Natural killer cell treated with Interleukin-12 subunit alpha and Interleukin-12 subunit beta and Interleukin-15 and Interleukin-18, amount 100 ng/mL, for 72 hours (primary cell): ENCODE data around the gene NBEA. TPM values are rescaled to one million over a fixed set of nuclear protein-coding genes. Genes with fewer than 3 reads are reported as not detected.
"Not testable (repeated sequence)": the region's sequence is repeated elsewhere in the genome, so short reads cannot be mapped to it uniquely, and the experiment has no call there.

ENCODE experiments used
- ATAC-seq, 2 donors: fragments of 150-1000 bp; cut with Tn5 transposase in 1 of 2; sonication (Bioruptor Pico), chemical (Tn5 transposase) in 1 of 2; 2 replicates each; pipeline ENCODE4 v1.10.0; 2021
- DNase-seq: peaks from one replicate; pipeline ENCODE4 v3.0.0; 2022; ENCODE audit warnings: low spot score
- H3K27ac Mint-ChIP-seq, 2 donors: 1 replicate in 1 of 2; 2 replicates in 1 of 2; pipeline ENCODE4 v1.8.0; 2022; ENCODE audit warnings: mixed read lengths in 2 of 2, mild to moderate bottlenecking in 1 of 2, moderate library complexity in 1 of 2
- H3K27me3 Mint-ChIP-seq, 2 donors: 1 replicate in 1 of 2; 2 replicates in 1 of 2; pipeline ENCODE4 v1.8.0; 2022; ENCODE audit warnings: mixed read lengths in 2 of 2
- H3K36me3 Mint-ChIP-seq: one replicate; pipeline ENCODE4 v1.8.0; 2022; ENCODE audit warnings: mixed read lengths
- H3K4me1 Mint-ChIP-seq, 2 donors: 1 replicate in 1 of 2; 2 replicates in 1 of 2; pipeline ENCODE4 v1.8.0; 2022; ENCODE audit warnings: low read depth in 2 of 2, mixed read lengths in 2 of 2, mild to moderate bottlenecking in 1 of 2
- H3K4me3 Mint-ChIP-seq: one replicate; pipeline ENCODE4 v1.8.0; 2022; ENCODE audit warnings: mixed read lengths
- H3K9me3 Mint-ChIP-seq: 2 replicates; pipeline ENCODE4 v1.8.0; 2022; ENCODE audit warnings: mixed read lengths
- total RNA-seq, 2 donors: library from RNA; stranded (reverse); gene quantifications; one replicate each; pipeline ENCODE4 v1.2.3, GENCODE V29; 2022

NBEA gene
- total RNA-seq, 2 donors from 2014 or later, result 0.08 to 0.12 TPM

- H3K4me3 Mint-ChIP-seq, H3K27me3 Mint-ChIP-seq, DNase-seq, ATAC-seq, H3K4me1 Mint-ChIP-seq, H3K27ac Mint-ChIP-seq: not testable (repeated sequence)
- Mint-ChIP-seq H3K9me3 (peaks cover 17% of the 10 kb centered on the region), H3K36me3 (peaks cover 24% of the 10 kb centered on the region)
Observed at GRCh38 chr13:34985199-34985598, 43.1 kb downstream of the NBEA start.

- peaks cover 29% of the 10 kb centered on the region for H3K9me3 Mint-ChIP-seq
- no peak overlapping the region for H3K4me3 Mint-ChIP-seq
- H3K27me3 Mint-ChIP-seq, result no peaks in the 10 kb centered on the region
- no peak for DNase-seq
- peaks cover 41% of the 10 kb centered on the region for H3K36me3 Mint-ChIP-seq
- H3K4me1 Mint-ChIP-seq, result no peaks in the 10 kb centered on the region
- H3K27ac Mint-ChIP-seq, result no peak overlapping the region
- no peak for ATAC-seq
Observed at GRCh38 chr13:34988330-34988791, 46.3 kb downstream of the NBEA start.

GRCh38 chr13:34990399-34991214 lies 48.5 kb downstream of the NBEA start:
- no peak for DNase-seq
- Mint-ChIP-seq H3K9me3 (peaks cover 28% of the 10 kb centered on the region), H3K4me1 (no peaks in the 10 kb centered on the region), H3K36me3 (peaks cover 41% of the 10 kb centered on the region), H3K27ac (no peak overlapping the region), H3K4me3 (no peak overlapping the region), H3K27me3 (no peaks in the 10 kb centered on the region)
- ATAC-seq, result no peak

GRCh38 chr13:34993470-34993869 lies 51.4 kb downstream of the NBEA start:
- Mint-ChIP-seq H3K4me1 (no peaks in the 10 kb centered on the region), H3K4me3 (no peak overlapping the region), H3K36me3 (peaks cover 33% of the 10 kb centered on the region), H3K27me3 (no peaks in the 10 kb centered on the region), H3K27ac (no peak overlapping the region), H3K9me3 (peaks cover 24% of the 10 kb centered on the region)
- ATAC-seq (no peak), DNase-seq (no peak)

GRCh38 chr13:35003734-35004133 lies 61.7 kb downstream of the NBEA start:
- not testable (repeated sequence) for H3K27ac Mint-ChIP-seq, DNase-seq, H3K36me3 Mint-ChIP-seq, ATAC-seq, H3K27me3 Mint-ChIP-seq, H3K4me1 Mint-ChIP-seq, H3K4me3 Mint-ChIP-seq
- peaks cover 20% of the 10 kb centered on the region for H3K9me3 Mint-ChIP-seq

- Mint-ChIP-seq H3K27ac (no peak overlapping the region), H3K4me3 (no peak overlapping the region)
Observed at GRCh38 chr13:35005051-35005450, 63.0 kb downstream of the NBEA start.

GRCh38 chr13:35014606-35015213 lies 72.6 kb downstream of the NBEA start:
- ATAC-seq, result peak in 1 of 2 donors; percentile 6
- no peak overlapping the region for H3K4me3 Mint-ChIP-seq
- no peaks in the 10 kb centered on the region for H3K4me1 Mint-ChIP-seq
- H3K9me3 Mint-ChIP-seq, result peaks cover 17% of the 10 kb centered on the region
- no peak overlapping the region for H3K27ac Mint-ChIP-seq
- H3K36me3 Mint-ChIP-seq, result no peaks in the 10 kb centered on the region
- no peaks in the 10 kb centered on the region for H3K27me3 Mint-ChIP-seq
- DNase-seq, result no peak

More at GRCh38 chr13:35005051-35005450, 63.0 kb downstream of the NBEA start:
- Mint-ChIP-seq H3K36me3 (peaks cover 6% of the 10 kb centered on the region), H3K27me3 (no peaks in the 10 kb centered on the region), H3K9me3 (peaks cover 25% of the 10 kb centered on the region), H3K4me1 (no peaks in the 10 kb centered on the region)
- no peak for DNase-seq
- ATAC-seq, result no peak

- Mint-ChIP-seq H3K9me3 (peaks cover 8% of the 10 kb centered on the region), H3K36me3 (no peaks in the 10 kb centered on the region), H3K27ac (no peak overlapping the region), H3K27me3 (no peaks in the 10 kb centered on the region), H3K4me1 (no peaks in the 10 kb centered on the region), H3K4me3 (no peak overlapping the region)
- DNase-seq, result no peak
- no peak for ATAC-seq
Observed at GRCh38 chr13:35016362-35017112, 74.5 kb downstream of the NBEA start.

- Mint-ChIP-seq H3K4me3 (no peak overlapping the region), H3K36me3 (no peaks in the 10 kb centered on the region), H3K9me3 (peaks cover 25% of the 10 kb centered on the region), H3K27ac (no peak overlapping the region), H3K27me3 (no peaks in the 10 kb centered on the region), H3K4me1 (no peaks in the 10 kb centered on the region)
- DNase-seq (no peak), ATAC-seq (no peak)
Observed at GRCh38 chr13:35025314-35025713, 83.2 kb downstream of the NBEA start.

GRCh38 chr13:35028338-35028867 lies 86.3 kb downstream of the NBEA start:
- peaks cover 36% of the 10 kb centered on the region for H3K9me3 Mint-ChIP-seq
- H3K4me3 Mint-ChIP-seq, result no peak overlapping the region
- DNase-seq (no peak), ATAC-seq (no peak)
- H3K4me1 Mint-ChIP-seq, result no peaks in the 10 kb centered on the region
- H3K27ac Mint-ChIP-seq, result no peak overlapping the region
- H3K27me3 Mint-ChIP-seq, result no peaks in the 10 kb centered on the region
- H3K36me3 Mint-ChIP-seq, result no peaks in the 10 kb centered on the region

GRCh38 chr13:35039012-35039411 lies 96.9 kb downstream of the NBEA start:
- Mint-ChIP-seq H3K4me3 (no peak overlapping the region), H3K27me3 (no peaks in the 10 kb centered on the region), H3K4me1 (no peaks in the 10 kb centered on the region), H3K9me3 (peaks cover 19% of the 10 kb centered on the region), H3K27ac (no peak overlapping the region), H3K36me3 (peaks cover 9% of the 10 kb centered on the region)
- DNase-seq (no peak), ATAC-seq (no peak)

GRCh38 chr13:35046587-35046986 lies 104.5 kb downstream of the NBEA start:
- H3K4me1 Mint-ChIP-seq, result no peaks in the 10 kb centered on the region
- DNase-seq, result no peak
- no peak overlapping the region for H3K27ac Mint-ChIP-seq
- H3K4me3 Mint-ChIP-seq, result no peak overlapping the region
- no peaks in the 10 kb centered on the region for H3K27me3 Mint-ChIP-seq
- H3K9me3 Mint-ChIP-seq, result peaks cover 2% of the 10 kb centered on the region
- H3K36me3 Mint-ChIP-seq, result no peaks in the 10 kb centered on the region
- no peak for ATAC-seq

- DNase-seq (no peak), ATAC-seq (no peak)
- Mint-ChIP-seq H3K4me3 (no peak overlapping the region), H3K27me3 (no peaks in the 10 kb centered on the region), H3K9me3 (peaks cover 7% of the 10 kb centered on the region), H3K27ac (no peak overlapping the region), H3K36me3 (no peaks in the 10 kb centered on the region), H3K4me1 (no peaks in the 10 kb centered on the region)
Observed at GRCh38 chr13:35055705-35056104, 113.6 kb downstream of the NBEA start.

GRCh38 chr13:35057858-35058257 lies 115.8 kb downstream of the NBEA start:
- peaks cover 7% of the 10 kb centered on the region for H3K9me3 Mint-ChIP-seq
- no peak overlapping the region for H3K27ac Mint-ChIP-seq
- H3K4me1 Mint-ChIP-seq, result no peaks in the 10 kb centered on the region
- no peak for DNase-seq
- no peak overlapping the region for H3K4me3 Mint-ChIP-seq
- ATAC-seq, result no peak
- H3K27me3 Mint-ChIP-seq, result no peaks in the 10 kb centered on the region
- peaks cover under 1% of the 10 kb centered on the region for H3K36me3 Mint-ChIP-seq
